ENCODE results near the gene MBTPS2.

Gene MBTPS2

DNA sequence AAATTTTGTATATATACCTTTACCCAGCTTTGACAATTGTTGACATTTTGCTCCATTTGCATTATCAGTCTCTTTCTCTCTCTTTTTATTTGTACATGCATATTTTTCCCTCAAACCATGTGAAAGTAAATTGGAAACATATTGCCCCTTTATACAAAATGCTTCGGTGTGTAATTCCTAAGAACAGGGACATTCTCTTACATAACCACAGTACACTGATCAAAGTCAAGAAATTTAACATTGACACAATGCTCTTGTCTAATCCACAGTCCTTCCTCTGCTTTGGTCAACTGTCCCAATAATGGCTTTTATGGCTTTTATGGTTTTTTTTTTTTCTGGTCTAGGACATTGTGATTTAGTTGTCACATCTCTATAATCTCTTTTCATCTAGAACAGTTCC lies 91.6 kb downstream of the MBTPS2 start (continued):
- TF ChIP-seq, protein P1, sequence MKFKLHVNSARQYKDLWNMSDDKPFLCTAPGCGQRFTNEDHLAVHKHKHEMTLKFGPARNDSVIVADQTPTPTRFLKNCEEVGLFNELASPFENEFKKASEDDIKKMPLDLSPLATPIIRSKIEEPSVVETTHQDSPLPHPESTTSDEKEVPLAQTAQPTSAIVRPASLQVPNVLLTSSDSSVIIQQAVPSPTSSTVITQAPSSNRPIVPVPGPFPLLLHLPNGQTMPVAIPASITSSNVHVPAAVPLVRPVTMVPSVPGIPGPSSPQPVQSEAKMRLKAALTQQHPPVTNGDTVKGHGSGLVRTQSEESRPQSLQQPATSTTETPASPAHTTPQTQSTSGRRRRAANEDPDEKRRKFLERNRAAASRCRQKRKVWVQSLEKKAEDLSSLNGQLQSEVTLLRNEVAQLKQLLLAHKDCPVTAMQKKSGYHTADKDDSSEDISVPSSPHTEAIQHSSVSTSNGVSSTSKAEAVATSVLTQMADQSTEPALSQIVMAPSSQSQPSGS (tag by site-specific recombination; IDR thresholded peaks at IDR 0.05; ENCODE audit: low read depth) = no peak
- TF ChIP-seq ZNF37A (tag by site-specific recombination; IDR thresholded peaks at IDR 0.05) (no peak), SETDB1 (IDR thresholded peaks at IDR 0.05; ENCODE audit: insufficient read length, low read length) (no peak), KLF9 (tag by site-specific recombination; IDR thresholded peaks at IDR 0.05; ENCODE audit: low read depth) (no peak)
- TF ChIP-seq, protein P2, sequence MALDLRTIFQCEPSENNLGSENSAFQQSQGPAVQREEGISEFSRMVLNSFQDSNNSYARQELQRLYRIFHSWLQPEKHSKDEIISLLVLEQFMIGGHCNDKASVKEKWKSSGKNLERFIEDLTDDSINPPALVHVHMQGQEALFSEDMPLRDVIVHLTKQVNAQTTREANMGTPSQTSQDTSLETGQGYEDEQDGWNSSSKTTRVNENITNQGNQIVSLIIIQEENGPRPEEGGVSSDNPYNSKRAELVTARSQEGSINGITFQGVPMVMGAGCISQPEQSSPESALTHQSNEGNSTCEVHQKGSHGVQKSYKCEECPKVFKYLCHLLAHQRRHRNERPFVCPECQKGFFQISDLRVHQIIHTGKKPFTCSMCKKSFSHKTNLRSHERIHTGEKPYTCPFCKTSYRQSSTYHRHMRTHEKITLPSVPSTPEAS (tag by site-specific recombination; IDR thresholded peaks at IDR 0.05) = no peak

DNA sequence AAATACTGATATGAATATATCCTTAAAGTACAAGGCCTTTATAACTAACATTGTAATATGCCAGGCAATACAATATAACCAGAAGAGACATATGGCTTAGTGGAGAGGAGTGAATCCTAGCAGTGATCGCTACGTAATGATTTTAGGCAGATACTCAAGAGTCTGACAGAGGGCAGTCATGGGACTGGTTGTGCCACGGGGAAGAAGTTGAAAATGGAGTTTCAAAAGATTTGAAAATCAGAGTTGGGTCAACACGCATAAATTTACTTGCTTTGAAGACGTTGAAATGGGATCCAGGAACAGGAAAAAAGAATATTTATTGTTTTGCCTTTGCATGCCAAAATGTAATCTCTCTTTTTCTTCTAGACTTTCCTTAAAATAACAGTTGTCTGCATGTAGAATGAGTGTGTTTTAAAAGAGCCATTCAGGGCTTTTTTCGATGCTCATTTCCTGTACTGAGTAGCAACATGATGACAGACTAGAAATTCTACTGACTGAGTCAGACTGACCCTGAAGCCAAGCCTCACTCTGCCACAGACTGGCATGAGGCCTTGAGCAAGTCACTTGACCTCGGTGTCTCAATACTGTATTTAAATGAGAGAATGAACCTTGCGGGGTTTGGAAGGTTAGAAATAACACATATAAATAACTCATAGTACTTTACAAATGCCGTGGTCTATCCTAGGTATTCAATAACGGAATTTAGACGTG lies 93.0 kb downstream of the MBTPS2 start:
- ChIA-PET CTCF (interaction anchor here (0.6 to 1.5 kb wide), 2 partner anchors 42 to 53 kb away, joined by 3 read pairs; no protein-coding TSS in a partner anchor), POLR2A (no interaction called here)

DNA sequence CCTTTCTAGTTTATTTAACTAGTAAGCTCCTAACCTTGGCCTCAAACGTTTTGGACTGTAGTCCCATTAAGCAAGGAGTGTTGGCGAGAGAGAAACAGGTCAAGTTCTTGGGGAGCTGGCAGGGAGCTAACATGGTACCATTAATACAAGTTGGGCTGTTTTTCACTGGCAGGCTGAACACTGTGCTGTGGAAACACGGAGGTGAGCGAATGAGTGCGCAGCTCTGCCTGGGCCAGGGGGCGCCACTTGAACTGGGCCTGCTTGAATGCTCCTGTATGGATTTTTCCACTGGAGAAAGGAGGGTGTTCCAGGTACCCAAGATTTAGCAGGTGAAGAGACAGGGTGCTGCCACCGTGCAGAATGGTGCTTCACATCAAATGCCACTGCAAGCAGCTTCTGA lies 93.7 kb downstream of the MBTPS2 start:
- Histone ChIP-seq H3K36me3 (ENCODE audit: control insufficient read depth in 2 of 2, insufficient read depth in 1 of 2, low read length in 2 of 2) (no peaks in the 10 kb centered on the region), H3K4me3 (ENCODE audit: low read depth, low read length) (no peak overlapping the region), H3K27ac (ENCODE audit: extremely low read depth, low read depth, low read length) (no peak overlapping the region), H3K9me3 (ENCODE audit: control insufficient read depth, insufficient read depth, low read depth, low read length) (no peaks in the 10 kb centered on the region), H3K4me1 (ENCODE audit: control insufficient read depth, insufficient read depth, low read length) (no peaks in the 10 kb centered on the region)
- no peak for TF ChIP-seq ZNF23 (tag by site-specific recombination; IDR thresholded peaks at IDR 0.05; ENCODE audit: borderline replicate concordance)
- TF ChIP-seq ZNF10 (tag by site-specific recombination; IDR thresholded peaks at IDR 0.05) = peak; percentile 50; the same call in 1 of the 2 replicates
- ChIA-PET POLR2A (no interaction called here), CTCF (interaction anchor here (0.6 to 1.5 kb wide), 2 partner anchors 42 to 52 kb away, joined by 3 read pairs; no protein-coding TSS in a partner anchor)

More for the DNA sequence above, 93.0 kb downstream of the MBTPS2 start:
- Histone ChIP-seq H3K27ac (ENCODE audit: extremely low read depth, low read depth, low read length) (no peak overlapping the region), H3K36me3 (ENCODE audit: control insufficient read depth in 2 of 2, insufficient read depth in 1 of 2, low read length in 2 of 2) (no peaks in the 10 kb centered on the region), H3K4me3 (ENCODE audit: low read depth, low read length) (no peak overlapping the region), H3K9me3 (ENCODE audit: control insufficient read depth, insufficient read depth, low read depth, low read length) (no peaks in the 10 kb centered on the region), H3K4me1 (ENCODE audit: control insufficient read depth, insufficient read depth, low read length) (no peaks in the 10 kb centered on the region)
- peak; percentile 38; the same call in 1 of the 2 replicates for TF ChIP-seq FEZF1 (tag by site-specific recombination; IDR thresholded peaks at IDR 0.05)
- TF ChIP-seq SETDB1 (IDR thresholded peaks at IDR 0.05; ENCODE audit: insufficient read length, low read length) = no peak

DNA sequence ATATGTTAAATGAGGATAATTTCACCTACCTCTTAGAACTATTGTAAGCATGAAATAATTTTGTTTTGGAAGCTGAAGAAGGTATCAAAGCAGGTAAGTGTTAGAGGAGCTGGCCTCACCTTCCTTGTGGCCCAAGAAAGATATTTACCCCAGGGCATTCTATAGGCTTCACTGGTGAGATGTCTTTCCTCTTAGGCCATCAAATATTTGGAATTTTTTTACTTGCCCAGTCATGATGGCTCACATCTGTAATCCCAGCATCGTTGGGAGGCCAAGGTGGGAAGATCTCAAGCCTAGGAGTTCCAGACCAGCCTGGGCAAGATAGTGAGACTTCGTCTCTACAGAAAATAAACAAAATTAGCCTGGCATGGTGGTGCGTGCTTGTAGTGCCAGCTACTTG lies 95.0 kb downstream of the MBTPS2 start:
- Histone ChIP-seq H3K4me1 (ENCODE audit: control insufficient read depth, insufficient read depth, low read length) (no peaks in the 10 kb centered on the region), H3K4me3 (ENCODE audit: low read depth, low read length) (no peak overlapping the region), H3K36me3 (ENCODE audit: control insufficient read depth in 2 of 2, insufficient read depth in 1 of 2, low read length in 2 of 2) (no peaks in the 10 kb centered on the region), H3K9me3 (ENCODE audit: control insufficient read depth, insufficient read depth, low read depth, low read length) (no peaks in the 10 kb centered on the region), H3K27ac (ENCODE audit: extremely low read depth, low read depth, low read length) (no peak overlapping the region)
- ChIA-PET POLR2A (interaction anchor here (1.1 kb wide), 1 partner anchor 17 kb away, joined by 7 read pairs; no protein-coding TSS in a partner anchor), CTCF (interaction anchor here (0.6 to 0.8 kb wide), 2 partner anchors 13 to 18 kb away, joined by 3 to 6 read pairs; no protein-coding TSS in a partner anchor)
- TF ChIP-seq ZNF133 (tag by site-specific recombination; IDR thresholded peaks at IDR 0.05) (no peak), TCF7L2 (IDR thresholded peaks at IDR 0.05; ENCODE audit: borderline replicate concordance, low read depth, low read length) (no peak), RBAK (tag by site-specific recombination; IDR thresholded peaks at IDR 0.05) (no peak), ZNF112 (tag by site-specific recombination; IDR thresholded peaks at IDR 0.05) (no peak), ZNF792 (tag by site-specific recombination; IDR thresholded peaks at IDR 0.05) (no peak), ZNF138 (tag by site-specific recombination; IDR thresholded peaks at IDR 0.05; ENCODE audit: borderline replicate concordance) (no peak), ZNF391 (tag by site-specific recombination; IDR thresholded peaks at IDR 0.05; ENCODE audit: borderline replicate concordance, low read depth) (no peak), ZNF335 (tag by site-specific recombination; conservative IDR thresholded peaks at IDR 0.05) (no peak), ZSCAN16 (tag by site-specific recombination; IDR thresholded peaks at IDR 0.05) (no peak)
- TF ChIP-seq, protein P3, sequence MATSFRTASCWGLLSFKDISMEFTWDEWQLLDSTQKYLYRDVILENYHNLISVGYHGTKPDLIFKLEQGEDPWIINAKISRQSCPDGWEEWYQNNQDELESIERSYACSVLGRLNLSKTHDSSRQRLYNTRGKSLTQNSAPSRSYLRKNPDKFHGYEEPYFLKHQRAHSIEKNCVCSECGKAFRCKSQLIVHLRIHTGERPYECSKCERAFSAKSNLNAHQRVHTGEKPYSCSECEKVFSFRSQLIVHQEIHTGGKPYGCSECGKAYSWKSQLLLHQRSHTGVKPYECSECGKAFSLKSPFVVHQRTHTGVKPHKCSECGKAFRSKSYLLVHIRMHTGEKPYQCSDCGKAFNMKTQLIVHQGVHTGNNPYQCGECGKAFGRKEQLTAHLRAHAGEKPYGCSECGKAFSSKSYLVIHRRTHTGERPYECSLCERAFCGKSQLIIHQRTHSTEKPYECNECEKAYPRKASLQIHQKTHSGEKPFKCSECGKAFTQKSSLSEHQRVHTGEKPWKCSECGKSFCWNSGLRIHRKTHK (tag by site-specific recombination; IDR thresholded peaks at IDR 0.05) = no peak
- TF ChIP-seq, protein P4, sequence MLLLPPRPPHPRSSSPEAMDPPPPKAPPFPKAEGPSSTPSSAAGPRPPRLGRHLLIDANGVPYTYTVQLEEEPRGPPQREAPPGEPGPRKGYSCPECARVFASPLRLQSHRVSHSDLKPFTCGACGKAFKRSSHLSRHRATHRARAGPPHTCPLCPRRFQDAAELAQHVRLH (tag by site-specific recombination; IDR thresholded peaks at IDR 0.05) = no peak
- TF ChIP-seq, protein P5, sequence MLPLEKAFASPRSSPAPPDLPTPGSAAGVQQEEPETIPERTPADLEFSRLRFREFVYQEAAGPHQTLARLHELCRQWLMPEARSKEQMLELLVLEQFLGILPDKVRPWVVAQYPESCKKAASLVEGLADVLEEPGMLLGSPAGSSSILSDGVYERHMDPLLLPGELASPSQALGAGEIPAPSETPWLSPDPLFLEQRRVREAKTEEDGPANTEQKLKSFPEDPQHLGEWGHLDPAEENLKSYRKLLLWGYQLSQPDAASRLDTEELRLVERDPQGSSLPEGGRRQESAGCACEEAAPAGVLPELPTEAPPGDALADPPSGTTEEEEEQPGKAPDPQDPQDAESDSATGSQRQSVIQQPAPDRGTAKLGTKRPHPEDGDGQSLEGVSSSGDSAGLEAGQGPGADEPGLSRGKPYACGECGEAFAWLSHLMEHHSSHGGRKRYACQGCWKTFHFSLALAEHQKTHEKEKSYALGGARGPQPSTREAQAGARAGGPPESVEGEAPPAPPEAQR (tag by site-specific recombination; IDR thresholded peaks at IDR 0.05) = no peak
- TF ChIP-seq, protein P6, sequence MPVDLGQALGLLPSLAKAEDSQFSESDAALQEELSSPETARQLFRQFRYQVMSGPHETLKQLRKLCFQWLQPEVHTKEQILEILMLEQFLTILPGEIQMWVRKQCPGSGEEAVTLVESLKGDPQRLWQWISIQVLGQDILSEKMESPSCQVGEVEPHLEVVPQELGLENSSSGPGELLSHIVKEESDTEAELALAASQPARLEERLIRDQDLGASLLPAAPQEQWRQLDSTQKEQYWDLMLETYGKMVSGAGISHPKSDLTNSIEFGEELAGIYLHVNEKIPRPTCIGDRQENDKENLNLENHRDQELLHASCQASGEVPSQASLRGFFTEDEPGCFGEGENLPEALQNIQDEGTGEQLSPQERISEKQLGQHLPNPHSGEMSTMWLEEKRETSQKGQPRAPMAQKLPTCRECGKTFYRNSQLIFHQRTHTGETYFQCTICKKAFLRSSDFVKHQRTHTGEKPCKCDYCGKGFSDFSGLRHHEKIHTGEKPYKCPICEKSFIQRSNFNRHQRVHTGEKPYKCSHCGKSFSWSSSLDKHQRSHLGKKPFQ (tag by site-specific recombination; IDR thresholded peaks at IDR 0.05) = no peak
